Measurements from ENCODE around the gene DIS3L2.

Gene DIS3L2

GRCh38 chr2:232219496-232219870, 258.0 kb downstream of the DIS3L2 start:
- H3K4me3 ChIP-seq (ENCODE audit: low read depth, low read length): no peak overlapping the region

DNA sequence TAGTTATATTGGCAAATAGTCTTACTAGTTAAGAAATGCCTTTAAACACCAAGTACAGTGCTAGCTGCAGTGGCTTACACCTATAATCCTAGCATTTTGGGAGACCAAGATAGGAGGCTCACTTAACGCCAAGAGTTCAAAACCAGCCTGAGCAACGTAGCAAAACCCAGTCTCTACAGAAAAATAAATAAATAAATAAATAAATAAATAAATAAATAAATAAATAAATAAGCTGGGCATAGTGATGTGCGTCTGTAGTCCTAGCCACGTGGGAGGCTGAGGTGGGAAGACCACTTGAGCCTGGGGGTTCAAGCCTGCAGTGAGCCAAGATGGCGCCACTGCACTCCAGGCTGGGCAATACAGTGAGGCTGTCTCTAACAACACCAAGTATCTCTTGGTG, 258.4 kb downstream of the DIS3L2 start:
- H3K4me3 ChIP-seq (ENCODE audit: low read depth, low read length): no peak overlapping the region

GRCh38 chr2:232225429-232225828, 263.9 kb downstream of the DIS3L2 start:
- H3K4me3 ChIP-seq (ENCODE audit: low read depth, low read length): no peak overlapping the region

DNA sequence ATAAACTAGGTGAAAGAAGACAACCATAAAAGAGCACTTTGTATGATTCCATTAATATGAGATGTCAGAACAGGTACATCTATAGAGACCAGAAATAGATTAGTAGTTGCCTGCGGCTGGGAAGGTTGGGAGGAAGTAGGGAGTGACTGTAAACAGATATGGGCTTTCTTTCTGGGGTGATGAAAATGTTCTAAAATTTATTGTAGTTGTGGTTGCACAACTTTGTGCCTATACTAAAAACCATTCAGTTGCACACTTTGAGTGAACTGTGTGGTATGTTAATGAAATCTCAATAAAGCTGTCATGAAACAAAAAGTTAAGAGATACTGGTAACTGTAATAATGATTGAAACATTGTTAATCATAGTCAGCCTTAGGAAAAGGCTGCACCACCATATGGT, 264.4 kb downstream of the DIS3L2 start:
- no peak overlapping the region for H3K4me3 ChIP-seq (ENCODE audit: low read depth, low read length)

DNA sequence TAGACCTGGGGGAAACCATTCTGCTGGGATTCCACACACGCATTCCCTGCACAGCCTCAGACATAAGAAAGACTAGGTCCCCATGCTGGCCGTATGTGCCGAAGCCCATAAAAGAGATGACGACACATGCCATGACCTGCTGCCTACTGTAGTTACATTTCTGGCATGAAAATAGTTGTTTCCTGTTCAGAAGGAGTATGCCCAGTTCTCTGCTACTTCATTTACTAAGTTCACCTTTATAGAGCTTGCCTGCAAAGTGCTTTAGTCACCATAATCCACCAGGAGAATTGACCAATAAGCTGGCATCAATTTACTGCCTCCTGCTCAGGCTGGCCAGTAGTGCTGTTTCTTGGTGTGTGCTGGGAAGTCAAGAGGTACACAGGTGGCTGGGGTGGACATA, 266.8 kb downstream of the DIS3L2 start:
- no peak overlapping the region for H3K4me3 ChIP-seq (ENCODE audit: low read depth, low read length)

DNA sequence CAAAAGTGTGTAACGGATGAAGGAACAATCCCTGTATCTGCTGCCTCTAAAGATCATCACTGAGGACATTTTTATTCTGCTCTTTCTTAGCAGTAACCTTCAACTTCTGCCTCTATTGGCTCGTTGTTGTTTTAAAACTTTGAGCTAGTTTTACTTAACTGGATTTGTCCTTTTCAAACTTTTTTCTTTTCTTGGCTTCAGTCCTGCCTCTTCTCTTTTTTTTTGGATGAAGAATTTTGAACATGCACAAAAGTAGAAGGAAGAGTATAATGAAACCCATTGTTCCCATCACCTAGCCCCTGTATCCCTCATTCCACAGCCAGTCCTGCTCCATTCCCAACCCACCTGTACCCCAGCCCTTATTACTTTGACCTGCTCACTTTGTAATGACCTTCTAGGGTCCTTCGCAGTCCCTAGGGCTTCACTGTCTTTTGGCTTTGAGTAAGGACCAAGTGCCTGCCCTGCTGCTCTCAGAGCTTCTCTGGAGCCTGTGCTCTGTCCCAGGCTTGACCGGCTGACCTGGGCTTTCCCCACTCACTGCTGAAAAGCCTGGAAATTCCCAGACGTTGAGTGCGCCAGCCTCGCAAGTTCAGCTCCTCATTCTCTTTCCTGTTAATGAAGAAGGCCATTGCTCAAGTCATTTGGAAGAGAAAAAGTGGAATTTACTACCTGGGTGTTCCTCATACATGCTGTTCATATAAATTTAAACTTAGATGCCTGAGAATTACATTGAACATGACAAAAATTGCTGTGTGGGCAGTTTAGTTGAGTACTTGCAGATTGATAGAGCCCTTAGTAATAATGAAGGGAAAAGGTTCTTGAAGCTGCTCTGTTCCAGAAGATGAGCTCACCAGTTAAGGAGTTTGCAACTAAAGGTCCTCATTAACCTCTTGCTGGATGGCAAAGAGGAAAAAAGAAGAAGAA, 267.7 kb downstream of the DIS3L2 start:
- H3K4me3 ChIP-seq (ENCODE audit: low read depth, low read length): no peak overlapping the region

DNA sequence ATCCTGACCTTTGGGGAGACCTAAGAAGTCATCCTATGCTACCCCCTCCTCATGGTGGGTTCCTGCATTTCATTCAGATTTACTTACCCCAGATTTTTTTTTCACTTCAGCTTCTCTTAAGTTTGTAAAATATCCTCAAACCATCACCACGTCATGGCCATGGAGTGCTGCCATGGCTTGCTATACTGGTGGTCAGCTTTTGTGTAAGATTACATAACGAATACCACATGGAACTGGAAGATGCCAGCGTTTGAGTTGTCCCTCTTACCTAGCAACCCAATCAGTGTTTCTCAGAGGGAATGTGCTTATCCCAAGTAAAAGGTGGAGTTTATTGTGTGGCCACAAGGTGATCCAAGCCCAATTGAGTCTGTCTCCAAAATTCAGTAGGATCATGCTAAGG, 268.4 kb downstream of the DIS3L2 start:
- H3K4me3 ChIP-seq (ENCODE audit: low read depth, low read length): no peak overlapping the region

GRCh38 chr2:232230560-232230959, 269.0 kb downstream of the DIS3L2 start:
- no peak overlapping the region for H3K4me3 ChIP-seq (ENCODE audit: low read depth, low read length)

DNA sequence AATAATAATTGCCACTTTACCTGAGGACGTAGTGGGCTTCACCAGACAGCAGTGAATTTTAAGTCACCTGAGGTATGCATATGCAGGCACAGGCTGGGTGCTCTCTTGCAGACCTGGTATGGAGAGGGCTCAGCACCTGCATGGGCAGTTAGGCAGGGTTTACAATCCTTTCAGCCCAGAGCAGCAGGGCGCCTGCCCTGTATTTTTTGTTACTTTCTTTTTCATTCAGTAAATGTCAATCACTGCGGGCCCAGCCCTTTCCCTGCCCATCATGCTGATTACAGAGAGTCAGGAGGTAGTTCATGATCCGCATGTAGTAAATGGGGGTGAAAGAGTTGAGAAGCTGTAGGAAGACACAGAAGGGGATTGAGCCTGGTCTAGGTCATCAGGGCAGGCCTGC, 270.0 kb downstream of the DIS3L2 start:
- no peak overlapping the region for H3K4me3 ChIP-seq (ENCODE audit: low read depth, low read length)

GRCh38 chr2:232232915-232233314, 271.4 kb downstream of the DIS3L2 start:
- no peak overlapping the region for H3K4me3 ChIP-seq (ENCODE audit: low read depth, low read length)

GRCh38 chr2:232234922-232235615, 273.6 kb downstream of the DIS3L2 start:
- no peak overlapping the region for H3K4me3 ChIP-seq (ENCODE audit: low read depth, low read length)

GRCh38 chr2:232235716-232236115, 274.2 kb downstream of the DIS3L2 start:
- no peak overlapping the region for H3K4me3 ChIP-seq (ENCODE audit: low read depth, low read length)

GRCh38 chr2:232236200-232236599, 274.7 kb downstream of the DIS3L2 start:
- H3K4me3 ChIP-seq (ENCODE audit: low read depth, low read length): no peak overlapping the region

DNA sequence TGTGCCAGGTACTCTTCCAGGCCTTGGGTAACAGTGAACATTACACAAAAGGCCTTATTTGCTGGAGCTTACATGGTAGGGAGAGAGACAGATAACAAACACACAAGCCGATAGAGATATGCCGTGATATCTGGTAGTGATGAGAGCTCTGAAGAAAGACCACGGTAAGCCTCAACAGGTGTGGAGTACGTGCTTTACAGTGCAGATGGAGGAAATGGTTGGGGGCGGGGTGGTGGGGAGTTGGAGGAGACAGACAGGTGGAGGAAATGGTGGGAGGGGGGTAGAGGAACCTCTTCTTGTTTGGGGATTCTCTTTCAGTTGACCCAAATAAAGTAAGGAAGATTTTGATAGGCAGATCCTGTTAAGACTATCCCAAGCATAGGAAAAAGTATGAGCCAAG, 276.0 kb downstream of the DIS3L2 start:
- no peak overlapping the region for H3K4me3 ChIP-seq (ENCODE audit: low read depth, low read length)

DNA sequence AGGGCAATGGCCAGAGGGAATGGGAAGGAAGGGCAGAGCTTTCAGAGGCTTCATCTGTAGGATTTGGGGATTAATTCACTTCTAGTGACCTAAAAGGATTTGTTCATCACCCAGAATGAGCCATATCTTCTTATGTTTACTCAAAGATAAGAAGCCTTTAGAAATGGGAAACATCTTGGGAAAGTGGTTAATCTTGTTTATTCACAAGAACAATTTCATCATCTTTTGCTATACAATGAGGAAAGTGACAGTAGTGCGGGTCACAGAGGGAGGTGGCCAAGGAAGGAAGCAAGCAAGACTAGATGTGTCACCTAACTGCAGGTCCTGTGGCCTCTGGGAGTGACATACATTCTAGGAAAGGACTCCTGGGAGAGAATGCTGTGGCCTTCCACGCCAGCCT, 276.6 kb downstream of the DIS3L2 start:
- no peak overlapping the region for H3K4me3 ChIP-seq (ENCODE audit: low read depth, low read length)

DNA sequence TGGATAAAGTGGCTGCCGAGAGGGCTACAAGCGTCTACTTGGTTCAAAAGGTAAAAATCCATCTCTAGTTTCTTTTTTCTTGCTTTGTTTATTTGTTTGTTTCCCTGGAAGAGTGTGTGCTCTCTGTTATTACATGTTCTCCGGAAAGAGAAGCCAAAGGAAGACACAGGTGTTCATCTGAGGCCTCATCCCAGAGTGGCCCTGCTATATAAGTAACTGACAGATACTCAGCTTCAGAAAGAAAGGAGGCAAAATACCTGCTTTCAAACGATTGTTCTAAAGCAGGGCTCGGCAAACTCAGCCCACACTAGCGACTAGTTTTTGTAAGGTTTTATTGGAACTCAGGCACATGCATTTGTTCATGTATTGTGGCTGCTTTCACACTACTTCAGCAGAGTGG, 277.1 kb downstream of the DIS3L2 start:
- H3K4me3 ChIP-seq (ENCODE audit: low read depth, low read length): no peak overlapping the region

GRCh38 chr2:232239951-232240681, 278.6 kb downstream of the DIS3L2 start:
- H3K4me3 ChIP-seq (ENCODE audit: low read depth, low read length): no peak overlapping the region

DNA sequence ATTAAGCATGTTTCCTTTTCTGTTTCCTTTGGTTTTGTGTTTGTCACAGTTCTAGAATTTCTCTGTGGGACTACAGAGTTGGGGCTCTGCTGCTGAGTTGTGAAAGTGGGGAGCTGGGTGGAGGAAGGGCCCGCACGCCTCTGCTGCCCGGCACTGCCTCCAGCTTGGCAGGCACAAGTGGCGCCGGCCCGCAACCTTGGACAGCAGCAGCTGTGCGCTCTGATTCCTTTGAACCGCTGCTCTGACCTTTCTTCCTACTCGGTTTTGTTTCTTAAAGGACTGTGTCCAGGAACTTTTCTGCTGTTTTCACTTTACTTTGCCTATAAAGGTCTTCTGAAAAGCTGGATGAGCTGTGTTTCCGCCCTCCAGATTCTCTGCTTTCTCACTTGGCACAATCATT, 279.4 kb downstream of the DIS3L2 start:
- H3K4me3 ChIP-seq (ENCODE audit: low read depth, low read length): no peak overlapping the region

DNA sequence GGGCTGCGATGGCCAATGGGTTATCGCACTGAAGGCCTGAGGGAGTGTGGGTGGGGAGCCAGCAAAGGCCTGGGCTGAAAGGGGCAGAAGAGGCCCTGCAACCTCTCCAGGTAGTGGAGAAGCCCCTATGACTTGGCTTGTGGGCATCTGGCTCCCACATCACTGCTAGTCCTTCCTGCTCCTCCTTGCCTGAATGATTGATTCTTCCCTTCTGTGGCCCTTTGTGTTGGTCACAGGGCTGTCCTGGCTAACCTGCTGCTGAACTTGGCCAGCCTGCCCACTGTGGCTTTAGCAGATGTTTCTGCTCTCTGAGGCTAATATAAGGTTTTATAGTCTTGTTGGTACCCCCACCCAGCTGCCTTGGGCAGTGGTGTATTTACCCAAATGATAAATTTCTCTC, 280.8 kb downstream of the DIS3L2 start:
- no peak overlapping the region for H3K4me3 ChIP-seq (ENCODE audit: low read depth, low read length)

DNA sequence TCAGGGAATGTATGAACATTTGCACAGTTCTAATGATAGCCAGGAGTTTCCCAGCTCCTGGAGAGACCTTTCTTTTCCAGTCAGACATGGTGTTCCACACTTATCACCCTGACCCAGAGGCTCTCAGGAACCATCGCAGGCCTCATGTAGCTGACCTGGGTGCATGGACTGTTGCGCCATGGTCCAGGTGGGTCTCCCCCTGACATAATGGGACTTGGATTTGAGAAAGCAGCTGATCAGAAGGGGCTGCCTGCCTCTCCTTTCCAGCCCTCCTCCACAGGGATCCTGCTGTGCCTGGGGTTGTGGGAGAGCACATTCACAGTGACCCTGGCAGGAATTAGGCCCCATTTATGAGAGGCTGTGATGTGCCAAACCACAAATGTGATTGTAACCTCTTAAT, 283.6 kb downstream of the DIS3L2 start:
- H3K4me3 ChIP-seq (ENCODE audit: low read depth, low read length): no peak overlapping the region

GRCh38 chr2:232246245-232246644, 284.7 kb downstream of the DIS3L2 start:
- H3K4me3 ChIP-seq (ENCODE audit: low read depth, low read length): no peak overlapping the region

- H3K4me3 ChIP-seq (ENCODE audit: low read depth, low read length): no peak overlapping the region
Observed at GRCh38 chr2:232249096-232249495, 287.6 kb downstream of the DIS3L2 start.

All from iPS-11a (cell line).